HG03135 (cell line): ENCODE data around the gene CCDC33.

Experiments
- ATAC-seq: cut with Tn5 transposase; IDR thresholded peaks from one replicate; pipeline ENCODE4 v1.9.1; 2021; ENCODE audit warnings: mild to moderate bottlenecking, moderate library complexity; ENCODE audit not compliant: unreplicated experiment

CCDC33 gene

DNA sequence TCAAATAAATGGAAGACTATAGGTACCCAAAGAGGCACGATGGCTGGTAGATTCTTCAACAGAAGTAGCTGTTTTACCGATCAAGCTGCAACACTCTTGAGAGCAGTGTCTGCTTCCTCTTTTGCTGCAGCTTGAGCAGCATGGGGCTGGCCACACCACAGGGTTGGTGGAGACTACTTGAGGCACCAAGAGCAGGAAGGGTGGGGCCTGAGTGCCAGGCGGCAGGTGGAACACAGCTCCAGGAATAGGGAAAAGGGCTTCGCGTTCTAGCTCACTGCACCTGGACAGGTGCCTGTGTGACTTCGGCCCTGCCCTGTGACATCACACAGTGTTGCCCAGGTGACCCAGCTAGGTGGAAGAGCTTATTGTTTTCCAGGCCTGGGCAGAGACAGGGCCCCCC lies at the start of gene CCDC33:
TSS of gene CCDC33 (plus strand) at position 365 of the 400 bp plus-strand sequence. CDS start 394 bp downstream, outside the sequence.
- no peak for ATAC-seq

GRCh38 chr15:74188216-74188615 lies 47.9 kb upstream of the CCDC33 start:
- ATAC-seq, result no peak

- ATAC-seq, result no peak
These were observed 44.3 kb upstream of the CCDC33 start for GRCh38 chr15:74191798-74192197.

DNA sequence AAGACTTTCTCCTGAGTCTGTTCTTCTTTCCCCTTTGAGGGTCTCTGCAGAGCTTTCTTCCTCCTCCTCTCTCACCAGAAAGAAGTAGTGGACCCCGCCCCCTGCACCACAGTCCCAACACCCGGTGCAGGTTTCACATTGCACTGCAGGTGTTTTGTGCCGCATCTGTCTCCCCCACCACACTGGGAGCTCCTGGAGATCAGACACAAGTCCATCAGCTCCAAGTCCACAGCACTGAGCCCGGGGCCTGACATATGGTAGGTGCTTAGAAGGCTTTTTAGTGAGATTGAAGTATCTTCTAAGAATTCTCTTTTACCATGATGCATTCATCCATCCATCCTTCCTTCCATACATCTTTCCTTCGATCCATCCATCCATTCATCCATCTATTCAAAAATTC lies 43.4 kb upstream of the CCDC33 start:
- ATAC-seq, result no peak

DNA sequence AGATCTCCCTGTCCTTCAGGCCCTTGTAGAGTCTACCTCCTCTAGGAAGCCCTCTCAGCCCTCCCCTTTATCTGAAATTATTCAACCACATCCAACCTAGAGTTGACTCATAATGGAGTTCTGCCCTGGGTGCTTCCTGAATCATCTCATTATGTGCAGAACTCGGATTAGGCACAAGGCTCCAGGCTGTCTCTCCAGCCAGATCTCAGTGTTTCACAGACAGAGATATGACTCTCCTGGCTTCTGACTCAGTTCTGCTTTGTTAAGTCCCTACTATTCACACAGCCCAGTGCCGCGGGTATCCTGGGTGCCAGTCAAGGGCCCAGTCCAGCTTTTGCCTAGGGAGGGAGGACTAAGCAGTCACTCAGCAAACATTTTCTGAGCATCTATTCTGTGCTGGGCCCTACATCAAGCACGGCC lies 42.8 kb upstream of the CCDC33 start:
- no peak for ATAC-seq

DNA sequence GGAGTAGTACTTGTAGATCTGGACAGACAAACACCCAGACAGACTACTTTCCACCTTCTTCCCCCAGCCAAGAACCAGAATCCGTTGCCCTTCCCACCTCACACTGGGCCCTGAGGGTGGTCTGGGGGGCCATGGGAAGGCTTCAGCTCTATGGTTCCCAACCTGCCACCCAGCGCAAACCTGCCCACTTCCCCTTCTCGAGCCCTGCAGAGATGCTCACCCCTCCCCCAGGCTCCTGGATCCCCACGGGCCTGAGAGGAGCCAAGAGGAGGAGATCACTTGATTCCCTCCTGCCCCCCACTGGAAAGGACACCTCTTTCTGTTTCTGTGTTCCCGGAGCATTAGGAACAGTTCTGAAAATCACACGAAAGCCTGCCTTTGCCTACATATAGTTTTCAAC lies 42.2 kb upstream of the CCDC33 start:
- ATAC-seq, result no peak

DNA sequence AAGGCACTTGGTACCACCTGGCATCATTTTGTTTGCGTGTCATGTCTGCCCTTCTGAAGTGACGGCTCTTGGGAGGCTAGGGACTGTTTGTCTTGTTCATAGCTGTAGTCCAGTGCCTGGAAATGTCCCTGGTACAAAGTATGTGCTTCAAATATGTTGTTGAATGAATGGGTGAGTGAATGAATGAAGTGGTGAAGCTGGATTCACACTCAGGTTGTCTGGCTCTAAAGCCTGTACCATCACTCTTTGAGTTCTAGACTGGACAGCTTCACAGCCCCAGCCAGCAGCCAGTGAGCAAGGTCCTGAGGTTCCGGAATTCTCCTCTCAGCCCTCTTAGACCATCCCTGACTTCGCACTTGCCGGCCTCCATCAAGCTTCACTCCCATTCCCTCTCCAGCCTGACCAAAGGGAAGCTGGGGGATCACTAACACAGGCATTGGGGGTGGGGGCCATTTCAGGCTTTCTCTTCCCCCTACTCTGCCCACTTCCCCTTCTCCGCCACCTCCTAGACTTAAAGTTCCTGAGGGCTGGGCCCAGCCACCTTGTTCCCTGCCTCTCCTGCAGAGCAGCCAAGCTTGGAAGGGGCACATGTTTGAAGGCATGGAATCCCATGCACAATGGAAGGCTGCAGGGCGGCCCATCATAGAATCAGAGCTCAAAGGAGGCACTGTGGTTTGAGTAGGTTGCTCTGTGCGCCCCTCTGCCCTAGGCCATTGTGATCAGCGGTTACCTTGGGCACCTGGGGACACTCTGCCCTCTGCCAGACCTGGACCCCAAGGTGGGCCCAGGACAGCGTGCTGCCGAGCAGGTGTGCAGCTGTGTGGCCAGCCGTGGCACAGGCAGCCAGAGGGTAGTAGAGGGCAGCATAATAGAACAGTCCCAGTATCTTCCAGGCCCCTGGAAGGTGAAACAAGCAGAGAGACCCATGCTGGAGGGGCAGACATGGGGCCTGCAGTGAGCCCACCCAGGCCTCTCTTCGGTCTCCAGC lies 41.3 kb upstream of the CCDC33 start:
- no peak for ATAC-seq

- no peak for ATAC-seq
These were observed 40.0 kb upstream of the CCDC33 start for GRCh38 chr15:74196175-74196574.

DNA sequence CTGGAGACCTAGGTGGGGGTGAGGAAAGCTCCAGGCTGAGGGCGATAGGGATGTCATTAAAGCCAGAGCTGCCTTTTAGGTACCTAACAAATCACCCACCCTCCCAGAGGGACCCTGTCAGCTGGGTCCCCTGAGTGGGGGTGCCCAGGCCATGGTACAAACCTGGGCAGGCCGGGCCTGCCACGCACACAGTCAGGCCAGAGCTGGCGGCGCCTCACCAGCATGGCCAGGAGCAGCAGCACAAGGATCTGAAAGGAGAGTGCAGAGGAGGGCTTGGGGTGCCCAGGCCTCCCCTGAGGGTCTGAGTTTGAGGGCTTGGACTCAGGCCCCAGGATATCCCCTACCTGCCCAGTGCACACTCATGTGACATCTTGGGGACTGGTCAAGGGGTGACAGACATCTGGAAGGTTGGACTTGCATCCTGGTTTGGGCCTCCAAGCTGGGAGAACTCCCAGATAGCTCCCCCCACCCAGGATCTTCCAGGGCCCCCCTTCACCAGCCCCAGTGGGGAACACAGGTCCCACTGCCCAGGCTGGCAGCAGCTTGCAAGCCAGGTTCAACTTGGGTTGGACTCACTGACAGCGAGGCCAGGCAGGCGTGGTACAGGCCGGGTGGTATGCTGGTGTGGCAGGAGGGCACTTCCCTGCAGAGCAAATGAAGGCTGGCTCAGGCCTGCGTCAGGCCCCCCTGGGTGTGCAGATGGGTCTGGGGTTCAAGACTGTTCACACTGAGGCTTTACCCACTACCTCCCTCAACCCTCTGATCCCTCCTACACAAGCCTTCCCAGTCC lies 38.8 kb upstream of the CCDC33 start:
- no peak for ATAC-seq

DNA sequence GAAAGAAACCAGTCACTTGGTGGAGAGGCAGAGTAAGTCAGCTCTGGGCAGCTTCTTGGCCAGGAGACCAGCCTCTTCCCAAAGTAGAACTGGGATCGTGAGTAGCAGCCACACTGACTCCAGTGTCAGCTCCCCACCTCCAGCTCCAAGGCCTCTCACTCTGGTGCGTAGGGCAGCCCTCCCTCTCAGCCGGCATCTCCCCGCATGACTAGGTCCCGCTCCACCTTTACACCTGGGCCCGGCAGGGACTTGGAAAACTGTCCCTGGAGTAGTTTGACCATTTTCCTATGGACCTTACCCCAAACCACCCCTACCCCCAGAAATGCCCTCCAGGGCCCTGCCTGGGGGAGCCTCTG lies 36.9 kb upstream of the CCDC33 start:
- ATAC-seq, result no peak

DNA sequence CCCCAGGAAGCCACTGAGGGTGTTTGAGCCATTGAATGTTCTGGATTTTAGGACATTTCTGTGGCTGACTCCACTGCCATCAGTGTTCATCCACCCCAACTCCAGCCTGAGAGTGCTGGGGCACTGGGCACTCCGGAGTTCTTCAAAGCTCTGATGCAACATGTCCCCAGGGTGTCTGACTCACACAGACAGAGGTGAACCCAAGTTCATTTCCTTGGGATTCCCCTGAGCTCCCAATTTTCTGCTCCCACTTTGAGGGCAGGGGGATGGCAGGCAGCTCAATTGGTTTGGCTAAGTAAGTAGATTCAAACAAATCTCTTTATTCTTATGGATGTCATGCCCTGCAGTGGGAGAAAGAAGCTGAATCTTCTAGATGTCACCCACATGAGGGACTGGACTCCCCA lies 35.7 kb upstream of the CCDC33 start:
- no peak for ATAC-seq

DNA sequence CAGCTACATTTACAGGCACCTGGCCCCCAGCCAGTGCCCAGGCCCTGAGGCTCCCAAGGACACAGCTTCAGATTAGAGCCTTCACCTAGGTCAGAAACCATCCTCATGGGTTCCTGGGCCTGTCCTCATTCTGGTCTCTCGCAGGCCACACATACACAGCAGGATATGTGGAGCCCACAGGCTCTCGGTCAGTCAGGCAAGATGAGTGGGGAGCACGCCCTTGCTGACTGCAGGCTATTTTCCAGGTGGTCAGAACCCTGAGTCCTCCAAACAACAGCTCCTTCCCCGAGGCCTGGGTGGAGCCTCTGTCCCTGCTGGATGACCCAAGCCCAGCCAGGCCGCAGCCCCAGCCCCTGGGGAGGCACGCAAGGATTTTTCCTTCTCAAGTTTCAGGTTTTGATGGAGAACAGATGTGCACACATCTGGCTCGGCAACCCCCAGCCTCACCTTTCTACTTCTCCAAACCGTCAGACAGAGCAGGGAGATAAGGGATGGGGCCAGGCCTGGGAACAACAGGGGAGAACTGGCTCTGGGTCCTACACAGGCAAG lies 35.2 kb upstream of the CCDC33 start:
- ATAC-seq, result no peak

DNA sequence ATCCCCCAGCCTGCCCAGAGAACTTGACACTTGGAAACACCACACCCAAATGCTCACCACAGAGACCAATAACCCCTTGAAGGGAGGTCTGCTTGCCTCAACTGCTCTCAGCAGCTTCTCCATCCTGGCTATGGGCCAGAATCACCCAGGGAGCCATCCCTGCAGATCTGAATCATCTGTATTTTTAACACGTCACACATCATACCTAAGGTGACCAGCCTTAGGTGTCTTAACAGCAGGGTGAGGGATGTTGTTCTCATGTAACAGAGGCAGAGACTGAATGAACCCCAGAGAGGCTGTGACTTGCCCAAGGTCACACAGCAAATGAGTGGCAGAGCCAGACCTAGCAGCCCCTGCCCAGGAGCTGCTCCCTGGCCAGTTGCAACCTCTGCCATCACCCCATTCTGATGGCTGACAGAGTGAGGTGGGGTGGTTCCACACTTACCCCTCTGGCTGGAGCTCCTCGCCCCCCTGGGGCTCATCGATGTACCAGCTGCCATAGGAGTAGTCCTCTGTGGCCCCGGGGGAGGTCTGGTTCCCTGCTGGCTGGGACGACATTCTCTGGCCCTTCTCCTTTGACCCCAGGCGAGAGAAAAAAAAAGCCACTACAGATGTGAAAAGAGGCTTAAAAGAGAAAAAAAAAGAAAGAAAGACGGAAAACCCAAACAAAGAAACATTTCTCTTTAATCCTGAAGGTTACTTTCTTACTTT lies 34.3 kb upstream of the CCDC33 start:
- ATAC-seq, result no peak

- no peak for ATAC-seq
These were observed 33.4 kb upstream of the CCDC33 start, which contains the start of gene STRA6 for GRCh38 chr15:74202452-74203401. TSS of gene STRA6 (minus strand) at chr15:74202787. CDS start at chr15:74202267, 520 bp downstream.

- no peak for ATAC-seq
These were observed 32.2 kb upstream of the CCDC33 start for GRCh38 chr15:74203914-74204431.

DNA sequence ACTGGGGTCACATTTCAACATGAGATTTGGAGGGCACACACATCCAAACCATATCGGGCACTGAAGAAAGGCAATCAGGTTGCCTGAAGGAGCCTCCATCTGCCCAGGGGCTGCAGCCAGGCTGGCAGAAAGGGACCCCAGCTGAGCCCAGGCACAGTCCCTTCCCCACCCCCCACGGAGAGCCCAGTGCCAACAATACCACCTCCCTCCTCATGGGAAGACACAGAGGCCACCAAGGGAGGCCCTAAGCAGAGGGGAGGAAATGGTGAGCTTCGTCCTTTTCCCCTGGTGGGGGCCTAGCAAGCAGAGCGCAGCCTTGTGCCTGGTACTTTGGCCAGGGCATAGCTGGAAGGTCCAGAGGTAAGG lies 30.6 kb upstream of the CCDC33 start:
- ATAC-seq, result no peak

DNA sequence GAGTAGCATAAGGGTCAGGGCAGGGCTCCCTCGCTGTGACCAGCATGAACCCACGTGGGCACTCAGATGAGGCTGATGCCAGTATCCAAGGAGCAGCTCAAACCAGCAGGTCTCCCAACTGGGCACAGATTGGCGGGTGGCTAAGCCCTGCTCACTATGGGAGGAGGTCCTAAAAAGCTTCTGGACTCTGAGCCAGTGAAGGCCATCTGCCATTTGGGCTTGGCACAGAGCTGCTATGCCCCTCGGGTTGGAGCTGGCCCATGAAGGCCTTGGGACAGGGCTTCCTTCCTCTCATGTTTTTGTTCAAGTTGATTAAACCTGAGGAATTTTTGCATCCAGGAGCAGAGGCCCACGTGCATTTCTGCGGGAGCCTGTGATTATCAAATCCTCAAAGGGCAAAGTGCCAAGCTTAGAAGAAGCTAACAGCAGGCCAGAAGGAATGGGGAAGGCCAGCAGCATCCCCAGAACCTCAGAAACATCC lies 29.3 kb upstream of the CCDC33 start:
- ATAC-seq, result no peak

DNA sequence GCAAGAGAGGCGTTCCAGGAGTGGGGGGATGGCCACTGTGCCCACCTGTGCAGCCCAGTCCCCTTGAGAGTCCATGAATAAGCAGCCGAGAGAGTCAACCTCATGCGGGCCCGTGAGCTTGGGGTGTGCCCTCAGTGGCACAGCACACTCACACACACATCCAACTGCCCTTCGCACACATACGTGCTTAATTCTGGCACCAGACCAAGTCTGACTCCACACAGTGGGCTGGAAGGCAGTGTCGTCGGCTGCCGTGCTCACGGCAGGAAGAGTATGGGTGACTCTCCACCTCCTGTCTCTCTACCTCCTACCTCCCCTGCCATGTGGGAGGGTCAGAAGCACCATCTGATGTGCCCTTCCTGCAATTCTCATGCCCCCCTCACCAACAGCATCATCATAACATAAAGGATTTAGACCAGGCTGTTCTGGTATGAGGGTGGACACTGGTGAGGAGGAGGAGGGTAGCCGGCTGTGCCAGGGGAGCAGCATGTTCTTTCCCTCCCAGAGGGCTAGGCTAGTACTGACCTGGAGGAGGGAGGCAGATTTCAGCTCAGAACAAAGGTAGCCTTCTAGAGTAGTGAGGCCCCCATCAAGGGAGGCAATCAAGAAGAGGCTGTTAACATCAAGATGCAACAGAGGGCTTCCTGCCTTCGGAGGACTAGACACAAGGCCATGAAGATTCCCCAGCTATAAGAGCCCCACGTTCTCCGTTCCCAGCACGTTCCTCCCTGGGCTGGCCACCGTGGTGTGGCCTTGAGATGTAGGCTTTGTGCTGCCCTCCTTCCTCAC lies 28.3 kb upstream of the CCDC33 start:
- ATAC-seq, result no peak

GRCh38 chr15:74208496-74208895 lies 27.6 kb upstream of the CCDC33 start:
- ATAC-seq, result no peak
